Lower leg skin (tissue), 3 donors: ENCODE results near the gene NLK.

Experiments used
- CTCF ChIP-seq, 3 donors: fragments of 450-650 bp; IDR thresholded peaks; one replicate each; pipeline ENCODE4 v1.5.1; 2016; ENCODE audit warnings: antibody characterized with exemption in 3 of 3, mild to moderate bottlenecking in 3 of 3, moderate library complexity in 2 of 3
- POLR2A ChIP-seq, 2 donors: fragments of 450-650 bp; IDR thresholded peaks; one replicate each; pipeline ENCODE4 v1.6.1; 2016 to 2017; ENCODE audit warnings: antibody characterized with exemption in 2 of 2, mild to moderate bottlenecking in 1 of 2, moderate library complexity in 1 of 2

DNA sequence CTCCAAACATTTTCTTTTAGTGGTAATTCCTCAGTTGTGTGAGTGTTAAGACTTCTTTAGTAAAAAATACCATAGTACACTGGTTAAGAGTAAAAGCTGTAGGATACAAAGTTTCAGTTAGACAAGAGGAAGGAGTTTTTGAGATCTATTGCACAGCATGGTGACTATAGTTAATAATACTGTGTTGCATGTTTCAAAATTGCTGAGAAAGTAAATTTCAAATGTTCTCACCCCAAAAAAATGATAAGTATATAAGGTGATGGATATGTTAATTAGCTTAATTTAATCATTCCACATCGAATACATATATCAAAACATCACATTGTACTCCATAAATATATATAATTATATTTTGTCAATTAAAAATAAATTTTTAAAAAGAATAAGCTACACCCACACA lies 22.0 kb upstream of the NLK start:
- TF ChIP-seq CTCF (IDR thresholded peaks at IDR 0.05) (no peak), POLR2A (IDR thresholded peaks at IDR 0.05) (no peak)
